Ammon's horn (tissue), 1 donor: ENCODE measurements around the gene PSEN1.

Source experiments
- DNase-seq: peaks from one replicate; pipeline ENCODE4 v3.0.0-alpha.2; 2016; ENCODE audit warnings: low spot score

PSEN1 gene

DNA sequence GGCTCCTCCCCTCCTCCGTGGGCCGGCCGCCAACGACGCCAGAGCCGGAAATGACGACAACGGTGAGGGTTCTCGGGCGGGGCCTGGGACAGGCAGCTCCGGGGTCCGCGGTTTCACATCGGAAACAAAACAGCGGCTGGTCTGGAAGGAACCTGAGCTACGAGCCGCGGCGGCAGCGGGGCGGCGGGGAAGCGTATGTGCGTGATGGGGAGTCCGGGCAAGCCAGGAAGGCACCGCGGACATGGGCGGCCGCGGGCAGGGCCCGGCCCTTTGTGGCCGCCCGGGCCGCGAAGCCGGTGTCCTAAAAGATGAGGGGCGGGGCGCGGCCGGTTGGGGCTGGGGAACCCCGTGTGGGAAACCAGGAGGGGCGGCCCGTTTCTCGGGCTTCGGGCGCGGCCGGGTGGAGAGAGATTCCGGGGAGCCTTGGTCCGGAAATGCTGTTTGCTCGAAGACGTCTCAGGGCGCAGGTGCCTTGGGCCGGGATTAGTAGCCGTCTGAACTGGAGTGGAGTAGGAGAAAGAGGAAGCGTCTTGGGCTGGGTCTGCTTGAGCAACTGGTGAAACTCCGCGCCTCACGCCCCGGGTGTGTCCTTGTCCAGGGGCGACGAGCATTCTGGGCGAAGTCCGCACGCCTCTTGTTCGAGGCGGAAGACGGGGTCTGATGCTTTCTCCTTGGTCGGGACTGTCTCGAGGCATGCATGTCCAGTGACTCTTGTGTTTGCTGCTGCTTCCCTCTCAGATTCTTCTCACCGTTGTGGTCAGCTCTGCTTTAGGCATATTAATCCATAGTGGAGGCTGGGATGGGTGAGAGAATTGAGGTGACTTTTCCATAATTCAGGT is at the start of gene PSEN1:
Gene PSEN1 (plus strand): TSS at position 121 of the 839 bp plus-strand sequence. CDS start 11,513 bp downstream, outside the sequence.
- DNase-seq, result peak; percentile 96

DNA sequence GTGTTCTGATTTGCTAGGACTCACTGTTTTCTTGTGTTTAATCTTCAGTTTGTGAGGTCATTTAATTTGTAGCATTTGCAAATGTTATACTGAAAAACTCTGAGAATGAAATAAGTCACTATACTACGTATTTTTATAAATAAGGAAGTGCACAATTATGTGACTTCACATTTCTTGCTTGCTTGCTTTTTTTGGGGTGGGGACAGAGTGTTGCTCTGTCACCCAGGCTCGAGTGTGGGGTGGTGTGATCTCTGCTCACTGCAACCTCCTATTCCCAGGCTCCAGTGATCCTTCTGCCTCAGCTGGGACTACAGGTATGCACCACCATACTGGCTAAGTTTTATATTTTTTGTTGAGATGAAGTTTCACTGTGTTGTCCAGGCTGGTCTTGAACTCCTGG is 45.3 kb upstream of the PSEN1 start:
- no peak for DNase-seq

- DNase-seq, result no peak
Measured at GRCh38 chr14:73097421-73097820, 38.9 kb upstream of the PSEN1 start.

GRCh38 chr14:73100334-73100733 is 36.0 kb upstream of the PSEN1 start:
- no peak for DNase-seq

GRCh38 chr14:73102806-73103497 is 33.4 kb upstream of the PSEN1 start:
- DNase-seq, result no peak

GRCh38 chr14:73105050-73105449 is 31.3 kb upstream of the PSEN1 start:
- no peak for DNase-seq

GRCh38 chr14:73105727-73106126 is 30.6 kb upstream of the PSEN1 start:
- no peak for DNase-seq

DNA sequence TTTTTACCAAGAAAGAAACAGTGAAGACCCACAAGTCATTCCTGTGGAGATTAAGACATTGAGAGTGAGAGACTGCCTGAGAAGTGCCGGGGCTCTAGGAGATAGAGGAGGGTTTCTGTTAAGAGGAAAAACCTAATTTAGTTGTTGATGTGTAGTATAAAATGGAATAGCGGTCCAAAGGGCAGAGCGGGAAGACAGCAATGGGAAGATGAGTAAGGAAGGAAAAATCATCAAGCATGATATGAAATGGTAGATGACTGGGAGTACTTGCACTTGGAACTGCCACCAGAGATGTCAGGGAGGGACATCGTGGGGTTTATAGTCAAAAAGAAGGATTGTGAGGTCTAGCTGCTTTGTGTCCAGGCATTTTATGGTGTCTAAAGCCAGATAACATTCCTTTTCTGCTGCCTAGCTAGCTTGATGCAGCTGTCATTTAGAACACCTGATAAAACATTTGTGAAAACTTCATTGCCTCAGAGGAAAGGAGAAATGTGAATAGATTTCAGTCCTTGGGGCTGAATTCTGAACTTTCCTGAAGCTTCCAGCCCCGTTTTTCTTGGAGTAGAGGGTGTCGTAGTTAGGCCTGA is 20.1 kb upstream of the PSEN1 start:
- DNase-seq, result no peak

DNA sequence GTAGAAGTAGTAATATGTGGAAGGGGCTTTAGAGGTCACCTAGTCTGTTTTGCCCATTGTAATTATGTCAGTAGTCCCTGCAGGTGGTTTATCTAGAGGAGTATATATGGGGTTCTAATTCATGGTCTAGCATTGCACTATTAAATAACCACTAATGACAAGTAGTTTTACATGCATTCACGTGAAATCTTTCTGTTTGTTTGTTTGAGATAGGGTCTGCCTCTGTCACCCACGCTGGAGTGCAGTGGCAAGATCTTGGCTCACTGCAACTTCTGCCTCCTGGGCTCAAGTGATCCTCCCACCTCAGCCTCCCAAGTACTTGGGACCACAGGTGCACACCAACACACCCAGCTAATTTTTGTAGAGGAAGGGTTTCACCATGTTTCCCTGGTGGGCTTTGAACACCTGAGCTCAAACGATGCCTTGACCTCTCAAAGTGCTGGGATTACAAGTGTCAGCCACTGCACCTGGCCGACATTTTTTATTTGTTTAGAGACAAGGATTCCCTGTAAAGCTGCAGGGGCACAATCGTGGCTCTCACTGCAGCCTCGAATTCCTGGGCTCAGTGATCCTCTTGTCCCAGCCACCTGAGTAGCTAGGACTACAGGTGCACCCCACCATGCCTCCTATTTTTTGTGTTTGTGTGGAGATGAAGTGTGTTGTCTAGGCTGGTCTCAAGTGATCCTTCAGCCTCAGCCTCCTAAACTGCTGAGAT is 12.0 kb upstream of the PSEN1 start:
- no peak for DNase-seq

- DNase-seq, result no peak
Measured at GRCh38 chr14:73125169-73125588, 11.1 kb upstream of the PSEN1 start.

DNA sequence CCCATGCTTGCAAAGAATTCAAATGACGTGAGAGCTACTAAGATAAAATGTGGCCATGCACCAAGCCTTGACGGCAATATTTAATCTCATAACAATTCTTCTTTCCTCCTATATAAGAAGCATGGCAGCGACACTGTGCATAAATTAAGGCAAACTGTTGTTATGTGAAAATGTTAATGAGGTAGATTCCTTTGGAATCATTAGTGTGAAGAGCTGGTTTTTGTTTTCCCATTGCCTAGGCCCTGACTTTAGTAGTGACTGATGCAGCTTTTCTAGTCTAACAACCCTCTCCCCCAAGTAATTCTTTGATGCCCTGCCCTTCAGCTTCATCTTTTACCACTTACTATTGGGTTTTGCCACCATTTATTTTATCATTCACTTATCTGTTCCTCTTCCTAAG is 10.6 kb upstream of the PSEN1 start:
- no peak for DNase-seq

DNA sequence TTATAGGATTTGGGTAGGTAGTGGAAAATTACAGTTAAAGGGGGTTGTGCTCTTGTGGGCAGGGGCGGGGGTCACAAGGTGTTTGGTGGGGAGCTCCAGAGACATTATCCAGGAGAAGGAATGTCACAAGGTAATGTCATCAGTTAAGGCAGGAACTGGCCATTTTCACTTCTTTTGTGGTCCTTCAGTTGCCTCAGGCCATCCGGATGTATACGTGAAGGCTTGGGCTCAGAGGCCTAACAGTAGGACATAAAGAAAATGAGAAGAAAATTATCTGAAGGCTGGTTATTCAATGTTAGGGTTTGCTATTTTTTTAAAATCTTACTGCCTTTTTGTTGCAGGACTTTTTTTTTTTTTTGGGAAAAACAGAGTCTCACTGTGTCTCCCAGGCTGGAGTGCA is 2.5 kb upstream of the PSEN1 start:
- DNase-seq, result no peak

GRCh38 chr14:73136085-73136386 is 271 bp upstream of the PSEN1 start:
- no peak for DNase-seq

GRCh38 chr14:73140811-73141323 is 4.6 kb downstream of the PSEN1 start:
- peak; percentile 19 for DNase-seq

DNA sequence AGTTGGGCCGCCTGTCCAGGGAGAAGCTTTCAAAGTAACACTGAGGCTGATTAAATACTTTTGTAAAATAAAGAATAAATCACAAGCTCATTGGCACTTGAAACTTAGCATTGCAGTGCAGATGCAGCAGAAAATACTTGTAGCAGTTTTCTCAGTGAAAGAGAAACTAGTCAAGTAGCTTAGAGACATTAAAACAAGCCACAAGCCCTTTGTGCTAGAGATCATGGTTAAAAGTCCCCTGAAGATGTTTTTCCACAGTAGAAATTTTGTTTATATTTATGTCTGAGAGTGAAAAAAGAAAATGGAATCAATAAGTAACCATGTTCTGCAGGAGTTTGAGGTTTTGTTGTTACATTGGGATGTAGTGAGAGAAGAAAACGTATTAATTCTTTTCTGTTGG is 5.9 kb downstream of the PSEN1 start:
- DNase-seq, result no peak

GRCh38 chr14:73143003-73143402 is 6.7 kb downstream of the PSEN1 start:
- DNase-seq, result peak; percentile 93

- DNase-seq, result no peak
Measured at GRCh38 chr14:73143617-73144016, 7.3 kb downstream of the PSEN1 start.

GRCh38 chr14:73145371-73145770 is 9.1 kb downstream of the PSEN1 start:
- DNase-seq, result no peak

- no peak for DNase-seq
Measured at GRCh38 chr14:73146111-73146510, 9.8 kb downstream of the PSEN1 start.

DNA sequence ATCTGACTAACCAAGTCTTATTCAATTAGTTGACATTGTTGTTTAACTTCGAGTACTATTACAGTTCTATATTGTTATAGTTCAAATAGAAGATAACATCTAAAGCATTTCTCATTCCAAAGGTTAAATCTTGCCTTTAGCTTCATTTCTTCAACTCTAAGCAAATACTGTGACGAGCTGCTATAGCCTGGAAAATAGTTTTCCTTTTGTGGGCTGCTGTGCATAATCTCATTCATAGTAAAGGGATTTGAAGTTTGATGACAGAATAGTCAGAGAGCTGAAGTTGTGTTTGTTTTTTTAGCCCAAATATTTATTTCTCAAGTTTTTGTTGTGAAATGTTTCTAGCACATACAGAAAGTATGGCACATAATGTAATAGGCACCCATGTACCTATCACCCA is 13.4 kb downstream of the PSEN1 start:
- DNase-seq, result no peak

- no peak for DNase-seq
Measured at GRCh38 chr14:73153272-73153671, 17.0 kb downstream of the PSEN1 start.

DNA sequence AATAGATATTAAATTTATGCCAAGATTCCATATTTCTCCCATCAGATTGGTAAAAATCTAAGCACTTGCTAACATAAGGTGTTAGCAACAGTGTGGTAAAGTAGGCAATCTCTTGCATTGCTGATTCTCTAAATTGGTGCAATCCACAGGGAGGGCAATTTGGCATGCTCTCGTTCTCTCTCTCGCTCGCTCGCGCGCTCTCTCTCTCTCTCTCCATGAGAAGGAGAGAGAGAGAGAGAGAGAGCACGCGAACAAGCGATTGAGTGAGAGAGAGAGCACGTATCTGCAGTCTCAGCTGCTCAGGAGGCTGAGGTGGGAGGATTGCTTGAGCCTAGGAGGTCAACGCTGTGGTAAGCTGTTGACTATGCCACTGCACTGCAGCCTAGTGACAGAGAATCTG is 25.9 kb downstream of the PSEN1 start:
- DNase-seq, result peak; percentile 38
